ENCODE data around the gene UCHL3. TPM values are rescaled to one million over a fixed set of nuclear protein-coding genes. Genes with fewer than 3 reads are reported as not detected.
A peak's percentile ranks its signal among the peaks of the same experiment; 100 is the strongest.

UCHL3 gene
- 10 to 100 TPM in 2 of 4 donors, 1 to 10 TPM in 2; 1.4 to 19.2 (median 11.0) TPM for total RNA-seq

GRCh38 chr13:75549262-75550158, at the start of gene UCHL3:
Gene UCHL3, plus strand, starts transcription at chr13:75549791. Its CDS starts 30 bp downstream, at chr13:75549821.
- H3K4me3 ChIP-seq = peak within 1 kb of the TSS; percentile 78 to 98 (median 82)
- H3K4me1 ChIP-seq = peaks cover 0 to 27% (median 7%) of the 10 kb centered on the region in 4 donors
- peaks cover 0 to 13% (median 0%) of the 10 kb centered on the region in 3 donors for H3K36me3 ChIP-seq
- TF ChIP-seq EP300 (IDR thresholded peaks at IDR 0.05) (peak; percentile 71 to 84), POLR2A (IDR thresholded peaks at IDR 0.05) (peak in 1 of 2 donors; percentile 21), CTCF (IDR thresholded peaks at IDR 0.05) (peak; percentile 80 to 93 (median 91))
- 1 to 2% methylated on average over 60 to 68 of the region's 74 CpGs for WGBS, 2 donors
- no peaks in the 10 kb centered on the region for H3K9me3 ChIP-seq
- no peaks in the 10 kb centered on the region for H3K27me3 ChIP-seq
- DNase-seq (ENCODE audit: low spot score in 2 of 2) = peak; percentile 87 to 94
- H3K27ac ChIP-seq = peak within 1 kb of the TSS; percentile 72 to 89 (median 84)

- DNase-seq (ENCODE audit: low spot score in 2 of 2) = no peak
- TF ChIP-seq POLR2A (IDR thresholded peaks at IDR 0.05) (no peak), EP300 (IDR thresholded peaks at IDR 0.05) (peak in 1 of 2 donors; percentile 65), CTCF (IDR thresholded peaks at IDR 0.05) (no peak)
- Histone ChIP-seq H3K27me3 (no peaks in the 10 kb centered on the region), H3K4me3 (no peak overlapping the region), H3K4me1 (no peaks in the 10 kb centered on the region), H3K9me3 (no peaks in the 10 kb centered on the region), H3K36me3 (no peaks in the 10 kb centered on the region), H3K27ac (no peak overlapping the region)
- 47 to 61% methylated on average over 3 of the region's 3 CpGs for WGBS, 2 donors
Measured at GRCh38 chr13:75505327-75505726, 44.3 kb upstream of the UCHL3 start.

DNA sequence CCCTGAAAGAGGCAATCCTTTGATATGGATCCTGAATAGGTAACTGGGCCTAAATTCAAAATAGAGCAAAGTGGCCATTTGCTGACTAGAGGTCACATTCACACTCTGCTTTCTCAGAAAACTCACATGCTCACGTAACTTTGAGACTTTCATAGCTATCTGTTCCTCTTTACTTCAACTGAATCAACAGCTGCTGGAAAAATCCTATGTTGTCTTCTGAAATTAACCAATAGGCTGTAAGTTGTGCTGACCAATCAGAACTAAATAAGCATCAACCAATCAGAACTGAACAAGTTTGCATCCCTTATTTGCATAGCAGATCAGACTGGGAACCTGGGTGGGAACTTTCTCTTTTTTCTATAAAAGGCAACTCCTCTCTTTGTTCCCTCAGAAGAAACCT, 43.6 kb upstream of the UCHL3 start:
- WGBS, 2 donors = 82 to 87% methylated on average over 1 of the region's 1 CpG
- Histone ChIP-seq H3K27ac (no peak overlapping the region), H3K27me3 (no peaks in the 10 kb centered on the region), H3K9me3 (no peaks in the 10 kb centered on the region), H3K4me1 (no peaks in the 10 kb centered on the region), H3K4me3 (no peak overlapping the region), H3K36me3 (no peaks in the 10 kb centered on the region)
- TF ChIP-seq CTCF (IDR thresholded peaks at IDR 0.05) (no peak), EP300 (IDR thresholded peaks at IDR 0.05) (no peak), POLR2A (IDR thresholded peaks at IDR 0.05) (no peak)
- DNase-seq (ENCODE audit: low spot score in 2 of 2) = no peak

- WGBS, 2 donors = 84 to 85% methylated on average over 10 of the region's 10 CpGs
- Histone ChIP-seq H3K36me3 (no peaks in the 10 kb centered on the region), H3K27ac (no peak overlapping the region), H3K27me3 (no peaks in the 10 kb centered on the region), H3K9me3 (no peaks in the 10 kb centered on the region), H3K4me1 (no peaks in the 10 kb centered on the region), H3K4me3 (no peak overlapping the region)
- no peak for DNase-seq (ENCODE audit: low spot score in 2 of 2)
- no peak for TF ChIP-seq CTCF (IDR thresholded peaks at IDR 0.05)
- no peak for TF ChIP-seq POLR2A (IDR thresholded peaks at IDR 0.05)
- no peak for TF ChIP-seq EP300 (IDR thresholded peaks at IDR 0.05)
Measured at GRCh38 chr13:75507027-75508001, 42.3 kb upstream of the UCHL3 start.

Data from tibial nerve (tissue), 4 donors.